GM12801 (cell line): ENCODE results near the gene SLC5A8.

Experiments
- TF ChIP-seq, protein P1 (sequence below): IDR thresholded peaks from one replicate; pipeline ENCODE4 v1.5.1; 2011; ENCODE audit warnings: control low read depth; ENCODE audit not compliant: insufficient read length; ENCODE audit errors: extremely low read depth

The SLC5A8 gene, protein sequence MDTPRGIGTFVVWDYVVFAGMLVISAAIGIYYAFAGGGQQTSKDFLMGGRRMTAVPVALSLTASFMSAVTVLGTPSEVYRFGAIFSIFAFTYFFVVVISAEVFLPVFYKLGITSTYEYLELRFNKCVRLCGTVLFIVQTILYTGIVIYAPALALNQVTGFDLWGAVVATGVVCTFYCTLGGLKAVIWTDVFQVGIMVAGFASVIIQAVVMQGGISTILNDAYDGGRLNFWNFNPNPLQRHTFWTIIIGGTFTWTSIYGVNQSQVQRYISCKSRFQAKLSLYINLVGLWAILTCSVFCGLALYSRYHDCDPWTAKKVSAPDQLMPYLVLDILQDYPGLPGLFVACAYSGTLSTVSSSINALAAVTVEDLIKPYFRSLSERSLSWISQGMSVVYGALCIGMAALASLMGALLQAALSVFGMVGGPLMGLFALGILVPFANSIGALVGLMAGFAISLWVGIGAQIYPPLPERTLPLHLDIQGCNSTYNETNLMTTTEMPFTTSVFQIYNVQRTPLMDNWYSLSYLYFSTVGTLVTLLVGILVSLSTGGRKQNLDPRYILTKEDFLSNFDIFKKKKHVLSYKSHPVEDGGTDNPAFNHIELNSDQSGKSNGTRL

DNA sequence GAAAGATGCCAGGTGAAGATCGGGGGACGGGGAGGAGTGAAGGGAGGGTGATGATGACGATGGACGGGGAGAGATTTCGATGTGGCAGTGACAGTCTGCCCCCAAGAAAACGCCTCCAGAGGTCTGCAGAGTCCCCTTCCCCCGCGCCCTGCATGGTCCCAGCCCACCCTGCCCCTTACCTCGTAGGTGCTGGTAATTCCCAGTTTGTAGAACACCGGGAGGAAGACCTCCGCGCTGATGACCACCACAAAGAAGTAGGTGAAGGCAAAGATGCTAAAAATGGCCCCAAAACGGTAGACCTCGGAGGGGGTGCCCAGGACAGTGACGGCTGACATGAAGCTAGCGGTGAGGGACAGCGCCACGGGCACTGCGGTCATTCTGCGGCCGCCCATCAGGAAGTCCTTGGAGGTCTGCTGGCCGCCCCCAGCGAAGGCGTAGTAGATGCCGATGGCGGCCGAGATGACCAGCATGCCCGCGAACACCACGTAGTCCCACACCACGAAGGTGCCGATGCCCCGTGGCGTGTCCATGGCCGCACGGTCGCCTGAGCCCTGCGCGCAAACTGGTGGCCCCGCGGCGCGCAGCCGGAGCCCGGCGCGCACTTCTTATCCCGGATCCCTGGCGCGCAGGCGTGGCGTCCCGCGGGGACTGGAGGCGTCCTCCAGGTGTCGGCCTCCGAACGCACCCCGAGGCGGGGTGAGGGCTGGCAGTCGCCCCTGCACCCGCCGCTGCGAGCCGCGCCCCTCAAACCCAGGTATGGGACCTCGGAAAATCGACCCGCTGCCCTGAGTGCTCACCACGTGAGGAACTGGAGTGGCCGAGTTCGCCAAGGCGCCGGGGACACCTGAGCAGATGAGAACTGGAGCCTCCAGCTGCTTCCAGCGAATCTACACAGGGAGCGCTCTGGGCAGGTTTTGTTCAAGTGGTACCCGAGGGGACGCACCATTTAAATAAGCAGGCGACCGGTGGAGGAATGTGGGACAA is at the start of gene SLC5A8:
Gene SLC5A8 (minus strand): TSS at position 920 of the 984 bp plus-strand sequence. CDS start 390 bp downstream, at position 530.
- TF ChIP-seq, protein P1, sequence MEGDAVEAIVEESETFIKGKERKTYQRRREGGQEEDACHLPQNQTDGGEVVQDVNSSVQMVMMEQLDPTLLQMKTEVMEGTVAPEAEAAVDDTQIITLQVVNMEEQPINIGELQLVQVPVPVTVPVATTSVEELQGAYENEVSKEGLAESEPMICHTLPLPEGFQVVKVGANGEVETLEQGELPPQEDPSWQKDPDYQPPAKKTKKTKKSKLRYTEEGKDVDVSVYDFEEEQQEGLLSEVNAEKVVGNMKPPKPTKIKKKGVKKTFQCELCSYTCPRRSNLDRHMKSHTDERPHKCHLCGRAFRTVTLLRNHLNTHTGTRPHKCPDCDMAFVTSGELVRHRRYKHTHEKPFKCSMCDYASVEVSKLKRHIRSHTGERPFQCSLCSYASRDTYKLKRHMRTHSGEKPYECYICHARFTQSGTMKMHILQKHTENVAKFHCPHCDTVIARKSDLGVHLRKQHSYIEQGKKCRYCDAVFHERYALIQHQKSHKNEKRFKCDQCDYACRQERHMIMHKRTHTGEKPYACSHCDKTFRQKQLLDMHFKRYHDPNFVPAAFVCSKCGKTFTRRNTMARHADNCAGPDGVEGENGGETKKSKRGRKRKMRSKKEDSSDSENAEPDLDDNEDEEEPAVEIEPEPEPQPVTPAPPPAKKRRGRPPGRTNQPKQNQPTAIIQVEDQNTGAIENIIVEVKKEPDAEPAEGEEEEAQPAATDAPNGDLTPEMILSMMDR, result no peak

DNA sequence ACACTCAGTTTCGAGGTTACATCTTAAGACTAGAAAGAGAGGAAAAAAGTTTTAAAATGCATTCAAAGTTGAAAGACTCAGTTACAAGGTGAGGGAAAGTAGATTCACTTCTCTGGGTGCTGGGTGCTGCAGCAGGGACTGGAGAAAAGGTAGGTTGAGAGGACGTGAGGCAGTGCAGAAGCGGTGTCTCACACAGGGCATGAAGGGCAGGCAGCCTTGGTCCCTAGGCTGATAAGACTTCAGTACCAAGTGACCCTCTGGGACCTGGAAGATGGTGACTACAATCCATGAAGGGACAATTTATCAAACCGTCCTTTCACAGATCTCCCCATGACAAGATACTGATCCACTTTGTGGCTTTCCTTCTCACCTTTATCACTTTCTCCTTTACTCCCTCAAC is 47.3 kb upstream of the SLC5A8 start:
- TF ChIP-seq, protein P1, result no peak

DNA sequence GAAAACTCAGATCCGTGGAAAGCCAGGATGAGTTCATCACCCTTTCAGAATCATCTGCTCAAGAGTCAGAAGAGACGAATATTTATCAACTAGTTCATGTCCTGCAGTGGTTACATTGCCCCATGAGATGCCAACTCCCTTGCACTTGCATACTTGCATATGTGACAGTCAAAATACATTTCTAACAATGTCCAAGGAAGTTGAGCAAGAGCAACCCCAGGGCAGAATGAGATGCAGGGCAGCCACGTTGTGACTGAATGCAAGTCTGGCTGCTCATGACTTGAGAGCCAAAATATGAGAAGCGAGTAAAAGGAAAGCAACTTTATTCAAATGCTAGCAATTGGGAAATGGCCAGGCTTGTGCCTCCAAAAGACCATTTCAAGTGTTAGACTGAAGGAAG is 46.2 kb upstream of the SLC5A8 start:
- TF ChIP-seq, protein P1, result no peak

DNA sequence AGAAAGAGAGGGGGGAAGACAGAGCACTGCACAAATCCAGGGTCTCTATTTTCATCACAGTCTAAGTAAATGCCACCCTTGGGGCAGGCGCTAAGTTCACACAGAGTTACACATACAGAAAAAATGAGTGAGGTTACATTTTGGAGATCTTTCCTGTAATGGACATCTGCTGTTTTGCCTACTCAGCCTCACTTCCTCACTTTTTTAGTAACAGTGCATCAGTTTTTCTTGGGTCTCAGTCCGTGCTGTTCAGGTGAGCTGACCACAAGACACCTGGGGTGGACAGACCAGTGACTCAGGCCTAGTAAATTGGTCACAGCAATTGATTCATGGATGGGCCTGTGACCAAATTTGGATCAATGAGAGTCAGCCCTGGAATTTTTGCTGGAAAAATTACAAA is 33.6 kb upstream of the SLC5A8 start:
- TF ChIP-seq, protein P1, result no peak

DNA sequence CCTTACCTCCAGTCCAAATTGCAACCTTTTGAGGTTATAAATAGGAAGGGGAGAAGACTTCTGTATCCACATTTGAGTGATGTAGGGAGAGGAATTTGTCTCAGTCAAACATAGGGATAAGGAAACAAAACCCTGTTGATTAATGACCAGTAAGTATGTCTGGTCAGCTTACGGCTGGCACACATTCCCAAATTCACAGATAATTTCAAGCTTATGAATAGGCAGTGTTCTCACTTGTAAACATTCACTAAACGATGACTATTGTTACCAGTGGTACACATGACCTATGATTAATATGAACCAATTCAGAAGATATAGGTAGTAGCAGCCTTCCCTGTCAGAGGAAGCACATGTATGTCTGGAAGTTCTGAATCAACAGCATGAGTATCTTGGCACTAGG is 33.0 kb upstream of the SLC5A8 start:
- TF ChIP-seq, protein P1, result no peak

DNA sequence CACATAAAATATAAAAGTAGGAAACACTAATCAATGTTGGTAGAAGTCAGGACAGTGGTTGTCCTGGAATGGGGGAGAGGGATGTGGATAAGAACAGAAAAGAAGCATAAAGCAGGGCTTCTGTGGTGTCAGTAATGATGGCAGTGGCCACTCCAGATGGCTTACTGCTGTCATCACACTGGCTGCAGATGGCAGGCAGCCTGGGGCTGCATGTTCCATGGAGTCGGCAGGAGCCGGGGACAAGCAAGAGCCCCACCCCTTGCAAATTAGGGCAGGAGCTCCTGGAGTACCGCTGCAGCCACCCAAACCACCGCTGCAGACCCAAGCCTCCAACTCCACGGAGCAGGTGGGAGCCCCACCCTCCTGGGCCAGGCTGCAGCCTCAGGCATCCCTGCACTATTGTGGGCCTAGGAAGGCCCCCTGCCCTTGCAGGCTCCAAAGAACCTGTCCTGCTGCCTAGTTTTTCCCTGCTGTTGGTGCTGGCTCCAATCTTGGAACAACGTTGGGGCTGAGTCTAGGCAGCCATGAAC is 28.8 kb upstream of the SLC5A8 start:
- TF ChIP-seq, protein P1, result no peak
